Karpas-422 (cell line): ENCODE data around the gene RNF145. TPM values are rescaled to one million over a fixed set of nuclear protein-coding genes. Genes with fewer than 3 reads are reported as not detected.
"Not testable (repeated sequence)": the region's sequence is repeated elsewhere in the genome, so short reads cannot be mapped to it uniquely, and the experiment has no call there.

Experiments used
- DNase-seq: peaks from one replicate; pipeline ENCODE4 v3.0.0-alpha.2; 2015
- H2AFZ ChIP-seq: fragments of 200-600 bp; sonication (generic); 2 replicates; pipeline ENCODE4 v1.6.1; 2014; ENCODE audit warnings: antibody characterized with exemption, low read length, mixed read lengths
- H3K27ac ChIP-seq: fragments of 200-600 bp; sonication (generic); 2 replicates; pipeline ENCODE4 v1.5.1; 2014; ENCODE audit warnings: mild to moderate bottlenecking, low read length, moderate library complexity
- H3K27me3 ChIP-seq: fragments of 200-600 bp; sonication (generic); 2 replicates; pipeline ENCODE4 v1.6.1; 2014; ENCODE audit warnings: low read length, mixed read lengths
- H3K36me3 ChIP-seq: fragments of 200-600 bp; sonication (generic); 2 replicates; pipeline ENCODE4 v1.6.1; 2014; ENCODE audit warnings: low read length, mixed read lengths; ENCODE audit not compliant: insufficient read depth
- H3K4me1 ChIP-seq: fragments of 200-600 bp; sonication (generic); 2 replicates; pipeline ENCODE4 v1.6.1; 2014; ENCODE audit warnings: mild to moderate bottlenecking, low read length, mixed read lengths
- H3K4me2 ChIP-seq: fragments of 200-600 bp; sonication (generic); 2 replicates; pipeline ENCODE4 v1.6.1; 2014; ENCODE audit warnings: low read length, low read depth, mild to moderate bottlenecking; ENCODE audit not compliant: poor library complexity, severe bottlenecking
- H3K4me3 ChIP-seq: fragments of 200-600 bp; sonication (generic); 2 replicates; pipeline ENCODE4 v1.5.1; 2014; ENCODE audit warnings: mild to moderate bottlenecking, antibody characterized with exemption, low read length, mixed read lengths
- H3K79me2 ChIP-seq: fragments of 200-600 bp; sonication (generic); 2 replicates; pipeline ENCODE4 v1.6.1; 2014; ENCODE audit warnings: mild to moderate bottlenecking, low read length, mixed read lengths
- H3K9ac ChIP-seq: fragments of 200-600 bp; sonication (generic); 2 replicates; pipeline ENCODE4 v1.6.0; 2014; ENCODE audit warnings: low read length
- H3K9me2 ChIP-seq: fragments of 200-600 bp; sonication (generic), shearing (Covaris generic); replicated peaks from 2 replicates; pipeline ENCODE4 v1.6.0; 2014; ENCODE audit warnings: mild to moderate bottlenecking, low read length, moderate library complexity; ENCODE audit not compliant: insufficient read depth
- H3K9me3 ChIP-seq: fragments of 300-700, 200-600 bp; sonication (generic); 2 replicates; pipeline ENCODE4 v1.6.1; 2014; ENCODE audit warnings: low read length, mixed read lengths
- H4K20me1 ChIP-seq: fragments of 200-600 bp; sonication (generic); 2 replicates; pipeline ENCODE4 v1.6.1; 2014; ENCODE audit warnings: mild to moderate bottlenecking, antibody characterized with exemption, low read length, low read depth; ENCODE audit not compliant: insufficient read depth
- total RNA-seq: library from RNA; depleted of rRNA; stranded (reverse); fragments of >200 nt; shearing (Covaris generic); gene quantifications from 2 replicates; pipeline ENCODE4 v1.2.3, GENCODE V29; 2014; ENCODE audit warnings: low replicate concordance

Gene RNF145
- total RNA-seq, 1 experiment from 2014 or later: 113 TPM

- H3K27ac ChIP-seq: no peak overlapping the region
- no peak overlapping the region for H3K4me2 ChIP-seq
- H3K9ac ChIP-seq: no peak overlapping the region
- no peaks in the 10 kb centered on the region for H3K9me2 ChIP-seq
- H3K79me2 ChIP-seq: no peaks in the 10 kb centered on the region
- no peaks in the 10 kb centered on the region for H3K27me3 ChIP-seq
- no peak overlapping the region for H3K4me3 ChIP-seq
- no peaks in the 10 kb centered on the region for H4K20me1 ChIP-seq
- H3K36me3 ChIP-seq: no peaks in the 10 kb centered on the region
- DNase-seq: no peak
- no peaks in the 10 kb centered on the region; the same call in 1 of the 2 replicates for H3K4me1 ChIP-seq
- H2AFZ ChIP-seq: no peak overlapping the region
- H3K9me3 ChIP-seq: no peaks in the 10 kb centered on the region
Observed at GRCh38 chr5:159244163-159244562, 34.8 kb upstream of the RNF145 start.

GRCh38 chr5:159243385-159243784 is 34.0 kb upstream of the RNF145 start:
- Histone ChIP-seq H2AFZ (no peak overlapping the region), H3K4me1 (no peaks in the 10 kb centered on the region; the same call in 1 of the 2 replicates), H3K9me3 (no peaks in the 10 kb centered on the region), H3K27ac (no peak overlapping the region), H3K4me3 (no peak overlapping the region), H3K9me2 (no peaks in the 10 kb centered on the region), H3K4me2 (no peak overlapping the region), H4K20me1 (no peaks in the 10 kb centered on the region), H3K9ac (no peak overlapping the region), H3K27me3 (no peaks in the 10 kb centered on the region), H3K79me2 (no peaks in the 10 kb centered on the region), H3K36me3 (no peaks in the 10 kb centered on the region)
- no peak for DNase-seq

- Histone ChIP-seq H3K79me2 (no peaks in the 10 kb centered on the region), H3K4me3 (no peak overlapping the region), H3K4me1 (no peaks in the 10 kb centered on the region; the same call in 1 of the 2 replicates), H3K27ac (no peak overlapping the region), H3K36me3 (no peaks in the 10 kb centered on the region), H4K20me1 (no peaks in the 10 kb centered on the region), H3K9ac (no peak overlapping the region), H3K4me2 (no peak overlapping the region), H3K27me3 (no peaks in the 10 kb centered on the region), H3K9me3 (no peaks in the 10 kb centered on the region), H2AFZ (no peak overlapping the region), H3K9me2 (no peaks in the 10 kb centered on the region)
- no peak for DNase-seq
Observed at GRCh38 chr5:159242656-159243055, 33.3 kb upstream of the RNF145 start.

- Histone ChIP-seq H3K4me2 (no peak overlapping the region), H2AFZ (no peak overlapping the region), H3K4me1 (no peaks in the 10 kb centered on the region; the same call in 1 of the 2 replicates), H3K9me2 (no peaks in the 10 kb centered on the region), H4K20me1 (no peaks in the 10 kb centered on the region), H3K9me3 (no peaks in the 10 kb centered on the region), H3K27me3 (no peaks in the 10 kb centered on the region), H3K27ac (no peak overlapping the region), H3K9ac (no peak overlapping the region), H3K79me2 (no peaks in the 10 kb centered on the region), H3K4me3 (no peak overlapping the region), H3K36me3 (no peaks in the 10 kb centered on the region)
- no peak for DNase-seq
Observed at GRCh38 chr5:159241946-159242552, 32.7 kb upstream of the RNF145 start.

- Histone ChIP-seq H3K9me3 (no peaks in the 10 kb centered on the region), H3K4me1 (peaks cover 3% of the 10 kb centered on the region), H4K20me1 (no peaks in the 10 kb centered on the region), H3K79me2 (no peaks in the 10 kb centered on the region), H3K27me3 (no peaks in the 10 kb centered on the region), H3K27ac (no peak overlapping the region), H2AFZ (no peak overlapping the region), H3K9ac (no peak overlapping the region), H3K36me3 (no peaks in the 10 kb centered on the region), H3K4me3 (no peak overlapping the region), H3K9me2 (no peaks in the 10 kb centered on the region), H3K4me2 (no peak overlapping the region)
- DNase-seq: no peak
Observed at GRCh38 chr5:159240301-159240870, 31.0 kb upstream of the RNF145 start.

- H3K36me3 ChIP-seq, H3K4me2 ChIP-seq, H4K20me1 ChIP-seq, H3K9ac ChIP-seq, DNase-seq, H3K4me3 ChIP-seq, H3K79me2 ChIP-seq, H2AFZ ChIP-seq, H3K27ac ChIP-seq, H3K27me3 ChIP-seq, H3K9me2 ChIP-seq, H3K4me1 ChIP-seq, H3K9me3 ChIP-seq: not testable (repeated sequence)
Observed at GRCh38 chr5:159235871-159236520, 26.6 kb upstream of the RNF145 start.

GRCh38 chr5:159231167-159231566 is 21.8 kb upstream of the RNF145 start:
- Histone ChIP-seq H3K79me2 (no peaks in the 10 kb centered on the region), H3K36me3 (no peaks in the 10 kb centered on the region), H3K4me1 (peaks cover 3% of the 10 kb centered on the region), H2AFZ (no peak overlapping the region), H3K27ac (no peak overlapping the region), H3K9me3 (no peaks in the 10 kb centered on the region), H3K4me3 (no peak overlapping the region), H3K4me2 (no peak overlapping the region), H4K20me1 (no peaks in the 10 kb centered on the region), H3K27me3 (no peaks in the 10 kb centered on the region), H3K9ac (no peak overlapping the region), H3K9me2 (no peaks in the 10 kb centered on the region)
- DNase-seq: no peak

GRCh38 chr5:159230657-159231056 is 21.3 kb upstream of the RNF145 start:
- H3K79me2 ChIP-seq: no peaks in the 10 kb centered on the region
- H3K4me3 ChIP-seq: no peak overlapping the region
- no peaks in the 10 kb centered on the region for H3K36me3 ChIP-seq
- H3K27me3 ChIP-seq: no peaks in the 10 kb centered on the region
- no peaks in the 10 kb centered on the region for H3K9me2 ChIP-seq
- no peak overlapping the region for H3K4me2 ChIP-seq
- no peak overlapping the region for H3K27ac ChIP-seq
- H3K9me3 ChIP-seq: no peaks in the 10 kb centered on the region
- no peak overlapping the region for H3K9ac ChIP-seq
- H2AFZ ChIP-seq: no peak overlapping the region
- DNase-seq: no peak
- H3K4me1 ChIP-seq: peaks cover 3% of the 10 kb centered on the region
- no peaks in the 10 kb centered on the region for H4K20me1 ChIP-seq
